Activated naive CD8-positive, alpha-beta T cell (primary cell): ENCODE data around the gene GALR2.

ENCODE experiments used
- H3K27ac Mint-ChIP-seq: one replicate; pipeline ENCODE4 v1.8.0; 2021; ENCODE audit warnings: mixed read lengths
- H3K27me3 Mint-ChIP-seq: one replicate; pipeline ENCODE4 v1.8.0; 2021; ENCODE audit warnings: mixed read lengths
- H3K36me3 Mint-ChIP-seq: one replicate; pipeline ENCODE4 v1.8.0; 2021; ENCODE audit warnings: mixed read lengths
- H3K4me1 Mint-ChIP-seq: one replicate; pipeline ENCODE4 v1.8.0; 2021; ENCODE audit warnings: low read depth, mixed read lengths
- H3K4me3 Mint-ChIP-seq: one replicate; pipeline ENCODE4 v1.8.0; 2021; ENCODE audit warnings: mild to moderate bottlenecking, mixed read lengths
- H3K9me3 Mint-ChIP-seq: one replicate; pipeline ENCODE4 v1.8.0; 2021; ENCODE audit warnings: low read depth, mixed read lengths

The GALR2 gene

DNA sequence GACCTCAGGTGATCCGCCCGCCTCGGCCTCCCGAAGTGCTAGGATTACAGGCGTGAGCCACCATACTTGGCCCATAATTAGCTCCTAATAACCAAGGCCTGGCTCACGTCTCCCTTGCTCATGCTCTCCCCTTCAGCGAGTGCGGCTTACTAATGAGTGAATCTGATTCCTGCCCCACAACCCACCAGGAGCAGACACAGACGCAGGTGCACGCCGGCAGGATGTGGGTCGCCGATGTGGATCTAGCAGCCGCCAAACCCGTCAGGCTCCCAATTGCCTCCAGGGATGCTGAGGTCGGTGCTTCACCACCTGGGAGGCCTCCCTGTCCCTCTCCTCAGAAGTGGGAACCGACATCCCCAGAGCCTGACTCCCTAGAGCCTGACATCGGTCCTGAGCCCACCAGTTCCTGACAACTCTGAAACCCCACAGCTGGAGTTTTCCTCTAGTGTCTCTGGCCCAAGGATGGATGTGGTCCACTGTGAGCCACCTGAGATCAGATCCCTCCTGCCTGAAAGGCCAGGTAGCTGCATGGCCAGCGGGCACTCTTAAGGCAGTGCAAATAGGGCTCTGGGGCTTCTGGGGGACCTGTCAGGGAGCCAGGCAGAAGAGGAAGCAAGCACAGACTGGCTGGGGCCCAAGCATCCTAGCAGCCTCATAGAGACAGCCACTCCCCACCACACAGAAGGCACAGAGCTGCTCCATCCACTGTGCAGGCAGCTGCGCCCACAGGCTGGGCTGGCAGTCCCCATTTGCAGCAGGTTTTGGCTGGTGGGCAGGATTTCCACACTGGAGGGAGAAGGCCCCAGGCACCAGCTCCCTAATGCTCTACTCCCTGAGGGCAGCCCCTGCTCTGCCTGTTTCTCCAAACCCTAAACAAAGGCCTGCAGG, 18.2 kb downstream of the GALR2 start:
- Mint-ChIP-seq H3K4me1 (peaks cover 4% of the 10 kb centered on the region), H3K9me3 (no peaks in the 10 kb centered on the region), H3K4me3 (no peak overlapping the region), H3K27ac (no peak overlapping the region), H3K27me3 (no peaks in the 10 kb centered on the region), H3K36me3 (peaks cover 2% of the 10 kb centered on the region)

DNA sequence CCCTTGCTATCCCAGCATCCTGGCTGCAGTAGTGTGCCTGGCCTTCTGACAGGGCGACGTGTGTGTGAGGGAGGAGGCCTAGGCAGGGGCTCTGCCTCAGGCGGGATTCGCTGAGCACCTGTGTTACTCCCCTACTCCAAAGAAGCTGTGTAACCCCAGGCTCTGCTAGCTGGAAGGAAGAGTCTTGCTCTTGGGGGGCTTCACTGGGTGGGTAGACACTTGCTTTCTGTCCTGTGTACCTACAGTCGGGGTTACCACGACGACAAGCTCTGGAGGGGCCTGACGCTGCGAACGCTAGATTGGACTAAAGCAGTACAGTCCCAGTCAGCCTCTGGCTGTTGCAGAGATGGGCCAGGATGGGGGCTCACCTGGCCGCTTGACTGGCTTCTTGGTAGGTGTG, 19.5 kb downstream of the GALR2 start:
- Mint-ChIP-seq H3K36me3 (peaks cover 2% of the 10 kb centered on the region), H3K9me3 (no peaks in the 10 kb centered on the region), H3K4me3 (no peak overlapping the region), H3K27me3 (no peaks in the 10 kb centered on the region), H3K4me1 (peaks cover 4% of the 10 kb centered on the region), H3K27ac (no peak overlapping the region)

DNA sequence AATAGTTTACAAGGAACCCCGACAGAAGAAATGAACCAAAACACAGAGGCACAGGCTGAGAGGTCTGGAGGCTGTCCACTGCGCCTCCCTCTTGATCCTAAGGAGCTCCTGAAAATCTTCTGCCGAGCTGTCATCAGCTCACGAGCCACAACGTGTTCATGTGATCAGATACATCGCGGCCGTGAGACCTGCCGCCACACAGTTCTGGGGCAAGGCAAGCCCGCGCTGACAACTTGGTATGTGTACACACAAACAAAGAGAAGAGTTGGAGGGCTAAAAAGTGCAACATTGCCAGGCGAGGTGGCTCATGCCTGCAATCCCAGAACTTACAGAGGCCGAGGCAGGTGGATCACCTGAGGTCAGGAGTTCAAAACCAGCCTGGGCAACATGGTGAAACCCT, 21.4 kb downstream of the GALR2 start:
- no peaks in the 10 kb centered on the region for H3K9me3 Mint-ChIP-seq
- H3K27ac Mint-ChIP-seq: peak overlapping the region; percentile 50
- H3K27me3 Mint-ChIP-seq: no peaks in the 10 kb centered on the region
- no peak overlapping the region for H3K4me3 Mint-ChIP-seq
- H3K4me1 Mint-ChIP-seq: peaks cover 6% of the 10 kb centered on the region
- peaks cover 2% of the 10 kb centered on the region for H3K36me3 Mint-ChIP-seq

DNA sequence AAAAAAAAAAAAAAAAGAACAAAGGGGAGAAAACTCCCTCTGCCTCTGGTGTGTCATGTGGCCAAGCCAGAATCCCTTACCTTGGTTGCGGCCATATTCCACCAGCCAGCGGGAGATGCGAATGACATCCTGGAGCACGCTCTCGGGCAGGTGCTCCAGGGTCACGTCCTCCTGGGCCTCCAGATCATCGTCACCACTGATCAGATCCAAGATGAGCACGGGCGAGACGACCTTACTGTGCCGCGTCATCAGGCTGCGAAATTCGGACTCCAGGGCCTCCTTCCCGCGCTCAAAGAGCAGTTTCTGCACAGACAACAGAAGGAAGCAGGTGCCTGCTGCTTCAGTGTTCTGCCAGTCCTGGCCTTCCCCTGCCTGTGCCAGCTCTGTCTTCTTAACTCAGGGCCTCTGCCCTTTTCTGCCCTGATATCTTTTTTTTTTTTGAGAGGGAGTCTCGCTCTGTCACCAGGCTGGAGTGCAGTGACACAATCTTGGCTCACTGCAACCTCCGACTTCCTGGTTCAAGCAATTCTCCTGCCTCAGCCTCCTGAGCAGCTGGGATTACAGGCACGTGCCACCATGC, 23.2 kb downstream of the GALR2 start:
- H3K27ac Mint-ChIP-seq: no peak overlapping the region
- no peaks in the 10 kb centered on the region for H3K9me3 Mint-ChIP-seq
- no peaks in the 10 kb centered on the region for H3K27me3 Mint-ChIP-seq
- H3K4me1 Mint-ChIP-seq: peaks cover 17% of the 10 kb centered on the region
- H3K4me3 Mint-ChIP-seq: no peak overlapping the region
- peaks cover 4% of the 10 kb centered on the region for H3K36me3 Mint-ChIP-seq

DNA sequence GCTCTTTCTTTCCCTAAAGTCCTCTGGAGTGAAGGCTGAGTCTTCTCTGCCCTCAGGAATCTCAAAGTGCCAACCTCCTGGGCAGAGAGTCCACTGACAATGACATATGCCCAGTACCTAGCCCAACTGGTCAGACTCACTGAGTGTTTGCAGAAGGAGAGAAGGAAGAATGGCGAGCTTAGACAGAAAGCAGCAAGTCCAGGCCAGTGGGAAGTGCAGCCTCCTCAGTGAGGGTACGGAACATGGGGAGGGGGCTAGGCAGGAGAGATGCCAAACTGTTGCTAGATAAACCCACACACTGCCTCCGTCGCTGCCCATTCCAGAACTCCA, 28.3 kb downstream of the GALR2 start:
- Mint-ChIP-seq H3K4me1 (peaks cover 22% of the 10 kb centered on the region), H3K36me3 (peaks cover 2% of the 10 kb centered on the region), H3K27me3 (no peaks in the 10 kb centered on the region), H3K4me3 (peak overlapping the region; percentile 95), H3K27ac (peak overlapping the region; percentile 96), H3K9me3 (no peaks in the 10 kb centered on the region)

DNA sequence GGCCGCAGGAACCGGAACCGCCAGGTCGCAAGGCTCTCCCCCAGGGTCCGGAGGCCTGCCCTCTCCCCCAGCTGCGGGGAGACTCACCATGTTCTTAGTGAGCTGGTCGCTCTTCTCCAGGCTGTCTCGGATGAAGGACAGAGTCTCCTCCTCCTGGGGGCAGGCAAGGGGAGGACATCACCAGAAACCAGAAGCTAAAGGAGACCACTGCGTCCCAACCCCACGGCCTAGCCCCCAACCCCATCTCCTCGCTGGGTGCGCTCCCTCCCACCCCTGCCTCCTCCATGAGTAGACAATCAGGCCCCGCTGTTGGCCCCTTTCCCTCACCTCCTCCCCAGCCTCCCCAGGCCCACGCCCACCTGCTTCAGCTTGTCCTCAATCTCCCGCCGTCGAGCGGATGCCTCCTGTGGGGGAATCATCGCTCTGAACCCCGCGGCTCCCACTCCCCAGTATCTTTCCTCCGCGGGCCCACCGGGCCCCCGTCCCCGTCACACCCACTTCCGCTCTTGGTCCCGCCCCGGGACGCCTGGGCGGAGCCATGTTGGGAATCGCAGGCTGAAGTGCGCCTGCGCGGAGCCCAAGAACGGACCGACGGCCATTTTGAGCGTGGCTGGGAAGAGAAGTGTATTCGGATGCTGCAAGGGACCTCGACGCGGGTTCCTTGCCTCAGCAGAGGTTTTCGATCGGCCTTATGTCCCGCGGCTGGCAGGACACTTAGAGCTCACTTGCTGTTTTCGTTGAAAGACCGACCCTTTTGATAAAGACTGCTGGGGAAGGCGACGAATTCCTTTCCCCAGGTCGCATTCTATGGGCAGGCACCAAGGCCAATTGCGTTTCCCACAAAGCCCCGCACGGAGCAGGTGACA, 28.9 kb downstream of the GALR2 start, which contains the start of gene EXOC7:
EXOC7 (minus strand) TSS at position 514 of the 866 bp plus-strand sequence; CDS start at position 419, 95 bp downstream.
- Mint-ChIP-seq H3K27me3 (no peaks in the 10 kb centered on the region), H3K36me3 (peaks cover 2% of the 10 kb centered on the region), H3K27ac (peak within 1 kb of the TSS; percentile 96), H3K4me1 (peaks cover 22% of the 10 kb centered on the region), H3K9me3 (no peaks in the 10 kb centered on the region), H3K4me3 (peak within 1 kb of the TSS; percentile 95)

DNA sequence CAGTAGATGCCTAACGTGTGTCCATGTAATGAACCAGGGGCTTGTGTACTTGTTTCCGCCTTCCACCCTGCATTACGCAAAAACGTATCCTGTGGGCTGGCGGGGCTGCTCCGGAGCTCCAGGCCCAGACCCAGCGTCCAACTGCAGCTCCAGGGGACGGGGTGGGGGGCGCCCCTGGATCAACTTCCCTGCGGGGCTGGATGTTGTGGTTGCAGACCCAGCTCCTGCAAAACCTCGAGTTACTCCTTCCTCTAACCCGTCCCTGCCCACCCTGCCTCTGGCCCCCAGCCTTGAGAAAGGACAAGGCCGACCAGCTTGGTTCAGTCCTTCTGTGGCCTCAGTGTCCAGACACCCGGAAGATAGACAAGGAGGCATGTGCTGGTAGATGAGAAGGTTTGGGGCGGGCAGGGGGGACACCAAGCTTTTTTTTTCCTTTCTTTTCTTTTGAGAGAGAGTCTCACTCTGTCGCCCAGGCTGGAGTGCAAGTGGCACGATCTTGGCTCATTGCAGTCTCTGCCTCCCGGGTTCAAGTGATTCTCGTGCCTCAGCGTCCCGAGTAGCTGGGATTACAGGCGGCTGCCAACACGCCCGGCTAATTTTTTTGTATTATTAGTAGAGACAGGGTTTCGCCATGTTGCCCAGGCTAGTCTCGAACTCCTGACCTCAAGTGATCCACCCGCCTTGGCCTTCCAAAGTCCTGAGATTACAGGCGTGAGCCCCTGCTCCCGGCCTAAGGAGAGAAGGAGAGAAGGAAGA, 29.7 kb downstream of the GALR2 start:
- no peaks in the 10 kb centered on the region for H3K27me3 Mint-ChIP-seq
- H3K4me3 Mint-ChIP-seq: peak overlapping the region; percentile 95
- H3K36me3 Mint-ChIP-seq: peaks cover 2% of the 10 kb centered on the region
- H3K27ac Mint-ChIP-seq: peak overlapping the region; percentile 96
- no peaks in the 10 kb centered on the region for H3K9me3 Mint-ChIP-seq
- peaks cover 22% of the 10 kb centered on the region for H3K4me1 Mint-ChIP-seq

DNA sequence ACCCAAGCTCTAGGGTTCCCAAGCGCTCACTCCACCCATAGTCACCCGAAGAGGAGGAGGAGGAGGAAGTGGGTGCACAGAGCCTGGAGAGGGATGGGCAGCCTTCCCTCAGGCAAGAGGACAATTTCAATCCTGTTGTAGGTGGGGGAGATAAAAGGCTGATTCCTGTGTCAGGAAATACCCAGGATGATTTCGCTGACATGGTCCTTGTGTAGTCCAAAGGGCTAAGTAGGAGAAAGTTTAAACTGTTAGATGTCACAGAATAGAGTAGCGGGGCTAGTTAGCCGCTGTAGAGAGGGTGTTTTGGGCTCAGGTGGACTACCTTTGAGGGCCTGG, 30.3 kb downstream of the GALR2 start:
- H3K27ac Mint-ChIP-seq: peak overlapping the region; percentile 96
- peak overlapping the region; percentile 95 for H3K4me3 Mint-ChIP-seq
- H3K9me3 Mint-ChIP-seq: no peaks in the 10 kb centered on the region
- peaks cover 2% of the 10 kb centered on the region for H3K36me3 Mint-ChIP-seq
- H3K27me3 Mint-ChIP-seq: no peaks in the 10 kb centered on the region
- peaks cover 22% of the 10 kb centered on the region for H3K4me1 Mint-ChIP-seq

DNA sequence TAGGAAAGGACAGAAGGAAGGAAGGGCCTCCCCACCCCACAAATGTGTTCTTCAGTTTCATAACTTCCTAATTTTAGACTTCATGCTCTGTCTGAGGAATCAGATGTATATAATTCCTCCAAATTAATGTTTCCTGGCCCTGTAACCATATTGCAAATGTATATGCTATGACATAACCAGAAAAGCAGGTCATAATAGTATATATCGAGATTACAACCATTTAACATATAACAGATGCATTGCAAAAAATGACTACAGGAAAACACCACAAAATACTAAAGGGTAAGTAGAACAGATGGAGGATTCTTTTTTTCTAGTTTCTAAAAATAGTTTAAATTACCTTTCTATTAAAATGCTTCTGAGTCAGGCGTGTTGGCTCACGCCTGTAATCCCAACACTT, 32.1 kb downstream of the GALR2 start:
- Mint-ChIP-seq H3K27ac (peak overlapping the region; percentile 17), H3K36me3 (no peaks in the 10 kb centered on the region), H3K4me3 (no peak overlapping the region), H3K27me3 (no peaks in the 10 kb centered on the region), H3K4me1 (peaks cover 14% of the 10 kb centered on the region), H3K9me3 (no peaks in the 10 kb centered on the region)

DNA sequence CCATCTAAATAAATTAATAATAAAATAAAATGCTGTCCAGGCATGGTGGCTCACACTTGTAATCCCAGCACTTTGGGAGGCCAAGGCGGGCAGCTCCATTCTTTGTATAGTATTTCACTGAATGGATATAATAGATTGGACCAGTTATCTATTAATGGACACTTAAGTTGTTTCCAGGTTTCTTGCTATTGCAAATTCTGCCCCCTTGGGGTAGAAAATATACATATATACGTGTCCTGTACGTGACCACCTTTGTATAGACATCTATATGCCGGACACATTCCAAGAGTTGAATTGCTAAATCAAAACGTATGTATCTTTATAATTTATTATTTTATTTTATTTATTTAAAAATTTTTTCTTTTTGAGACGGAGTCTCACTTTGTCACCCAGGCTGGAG, 32.9 kb downstream of the GALR2 start:
- no peaks in the 10 kb centered on the region for H3K36me3 Mint-ChIP-seq
- no peak overlapping the region for H3K4me3 Mint-ChIP-seq
- no peaks in the 10 kb centered on the region for H3K27me3 Mint-ChIP-seq
- H3K9me3 Mint-ChIP-seq: no peaks in the 10 kb centered on the region
- peaks cover 8% of the 10 kb centered on the region for H3K4me1 Mint-ChIP-seq
- H3K27ac Mint-ChIP-seq: no peak overlapping the region

DNA sequence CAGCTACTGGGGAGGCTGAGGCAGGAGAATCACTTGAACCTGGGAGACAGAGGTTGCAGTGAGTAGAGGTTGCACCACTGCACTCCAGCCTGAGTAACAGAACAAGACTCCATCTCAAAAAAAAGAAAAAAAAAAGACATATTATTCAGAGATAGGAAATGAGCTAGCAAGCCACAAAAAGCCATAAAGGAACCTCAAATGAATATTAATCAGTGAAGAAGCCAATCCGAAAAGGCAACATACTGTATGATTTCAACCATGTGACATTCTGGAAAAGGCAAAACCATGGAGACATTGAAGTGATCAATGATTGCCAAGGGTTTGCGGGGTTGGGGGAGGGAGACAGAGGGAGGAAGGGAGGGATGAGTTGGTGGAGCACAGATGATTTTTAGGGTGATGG, 37.4 kb downstream of the GALR2 start:
- H3K27ac Mint-ChIP-seq: no peak overlapping the region
- H3K9me3 Mint-ChIP-seq: no peaks in the 10 kb centered on the region
- H3K4me3 Mint-ChIP-seq: no peak overlapping the region
- no peaks in the 10 kb centered on the region for H3K36me3 Mint-ChIP-seq
- H3K27me3 Mint-ChIP-seq: no peaks in the 10 kb centered on the region
- no peaks in the 10 kb centered on the region for H3K4me1 Mint-ChIP-seq

DNA sequence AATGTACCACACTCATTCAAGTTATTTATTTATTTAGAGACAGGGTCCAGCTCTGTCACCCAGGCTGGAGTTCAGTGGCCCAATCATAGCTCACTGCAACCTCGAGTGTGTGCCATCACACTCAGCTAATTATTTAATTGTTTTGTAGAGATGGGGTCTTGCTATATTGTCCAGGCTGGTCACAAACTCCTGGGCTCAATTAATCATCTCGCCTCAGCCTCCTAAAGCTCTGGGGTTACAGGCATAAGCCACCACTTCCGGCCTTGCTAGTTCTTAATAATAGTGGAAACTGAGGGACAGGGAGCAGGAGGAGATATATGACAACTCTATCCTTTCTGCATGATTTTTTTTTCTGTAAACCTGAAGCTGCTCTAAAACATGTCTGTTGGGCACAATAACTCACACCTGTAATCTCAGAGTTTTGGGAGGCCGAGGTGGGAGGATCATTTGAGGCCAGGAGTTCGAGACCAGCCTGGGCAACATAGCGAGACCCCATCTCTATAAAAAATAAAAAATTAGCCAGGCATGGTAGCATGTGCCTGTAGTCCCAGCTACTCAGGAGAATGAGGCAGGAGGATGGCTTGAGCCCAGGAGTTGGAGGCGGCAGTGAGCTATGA, 40.7 kb downstream of the GALR2 start:
- Mint-ChIP-seq H3K36me3 (no peaks in the 10 kb centered on the region), H3K27me3 (no peaks in the 10 kb centered on the region), H3K4me1 (no peaks in the 10 kb centered on the region), H3K27ac (no peak overlapping the region), H3K9me3 (no peaks in the 10 kb centered on the region), H3K4me3 (no peak overlapping the region)

DNA sequence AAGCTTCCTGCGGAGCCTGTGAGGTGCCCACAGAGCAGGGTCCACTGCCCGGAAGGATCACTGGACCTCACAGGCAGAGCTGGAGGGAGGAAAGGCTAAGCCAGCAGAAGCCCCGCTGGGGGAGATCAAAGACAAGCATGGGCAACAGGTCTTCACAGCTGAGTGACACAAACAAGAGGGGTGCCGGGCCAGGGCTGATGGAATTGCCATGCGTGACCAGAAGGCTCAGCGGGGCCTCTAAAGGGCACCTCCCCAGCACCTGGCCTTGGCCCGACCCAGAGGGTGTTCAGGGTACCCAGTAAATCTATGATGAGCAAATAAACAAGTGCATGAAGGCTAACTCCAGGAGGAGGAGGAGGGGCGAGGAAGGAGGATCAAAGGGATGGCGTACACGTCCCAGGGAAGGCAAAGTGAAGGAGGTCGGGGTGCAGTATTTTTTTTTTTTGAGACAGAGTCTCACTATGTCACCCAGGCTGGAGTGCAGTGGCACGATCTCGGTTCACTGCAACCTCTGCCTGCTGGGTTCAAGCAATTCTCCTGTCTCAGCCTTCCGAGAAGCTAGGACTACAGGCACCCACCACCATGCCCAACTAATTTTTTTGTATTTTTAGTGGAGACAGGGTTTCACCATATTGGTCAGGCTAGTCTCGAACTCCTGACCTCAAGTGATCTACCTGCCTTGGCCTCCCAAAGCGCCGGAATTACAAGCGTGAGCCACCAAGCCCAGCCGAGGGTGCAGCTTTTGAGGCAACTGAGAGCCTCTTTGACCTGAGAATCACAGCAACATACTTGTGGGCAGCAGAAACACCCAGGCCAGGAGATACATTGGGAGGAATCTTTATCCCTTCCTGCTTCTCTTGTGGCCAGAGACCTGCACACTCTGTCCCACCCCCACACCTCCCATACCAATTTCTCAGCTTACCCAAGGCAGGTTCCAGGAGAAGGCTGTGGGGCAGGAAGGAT, 45.1 kb downstream of the GALR2 start:
- Mint-ChIP-seq H3K27ac (no peak overlapping the region), H3K4me3 (no peak overlapping the region), H3K36me3 (no peaks in the 10 kb centered on the region), H3K4me1 (peaks cover 12% of the 10 kb centered on the region), H3K9me3 (no peaks in the 10 kb centered on the region), H3K27me3 (no peaks in the 10 kb centered on the region)
